Measurements from ENCODE around the gene MEST.
"Not testable (repeated sequence)": the region's sequence is repeated elsewhere in the genome, so short reads cannot be mapped to it uniquely, and the experiment has no call there.

MEST gene

DNA sequence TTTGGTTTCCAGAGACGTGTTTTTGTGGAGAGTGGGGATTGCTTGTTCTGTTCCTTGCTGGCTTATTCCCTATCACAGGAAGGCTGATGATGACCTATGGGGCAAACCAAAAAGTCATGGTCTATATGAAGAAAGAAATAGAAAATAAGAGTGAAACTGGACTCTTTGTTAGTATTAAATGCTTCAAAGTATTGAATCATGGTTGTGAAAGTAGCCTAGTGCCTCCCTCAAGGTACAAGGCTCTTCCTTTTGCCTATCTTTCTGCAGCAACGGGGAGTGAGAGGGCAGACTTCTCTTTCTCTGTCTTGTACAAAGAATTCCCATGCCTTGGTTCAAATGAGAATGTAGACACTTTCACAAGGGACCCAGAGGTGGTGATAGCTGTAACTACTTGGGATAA lies 9.0 kb downstream of the MEST start:
- no peak overlapping the region for H3K4me3 ChIP-seq (ENCODE audit: low read depth, low read length)
- DNase-seq (ENCODE audit: low read depth) = no peak
- TF ChIP-seq, protein P1, sequence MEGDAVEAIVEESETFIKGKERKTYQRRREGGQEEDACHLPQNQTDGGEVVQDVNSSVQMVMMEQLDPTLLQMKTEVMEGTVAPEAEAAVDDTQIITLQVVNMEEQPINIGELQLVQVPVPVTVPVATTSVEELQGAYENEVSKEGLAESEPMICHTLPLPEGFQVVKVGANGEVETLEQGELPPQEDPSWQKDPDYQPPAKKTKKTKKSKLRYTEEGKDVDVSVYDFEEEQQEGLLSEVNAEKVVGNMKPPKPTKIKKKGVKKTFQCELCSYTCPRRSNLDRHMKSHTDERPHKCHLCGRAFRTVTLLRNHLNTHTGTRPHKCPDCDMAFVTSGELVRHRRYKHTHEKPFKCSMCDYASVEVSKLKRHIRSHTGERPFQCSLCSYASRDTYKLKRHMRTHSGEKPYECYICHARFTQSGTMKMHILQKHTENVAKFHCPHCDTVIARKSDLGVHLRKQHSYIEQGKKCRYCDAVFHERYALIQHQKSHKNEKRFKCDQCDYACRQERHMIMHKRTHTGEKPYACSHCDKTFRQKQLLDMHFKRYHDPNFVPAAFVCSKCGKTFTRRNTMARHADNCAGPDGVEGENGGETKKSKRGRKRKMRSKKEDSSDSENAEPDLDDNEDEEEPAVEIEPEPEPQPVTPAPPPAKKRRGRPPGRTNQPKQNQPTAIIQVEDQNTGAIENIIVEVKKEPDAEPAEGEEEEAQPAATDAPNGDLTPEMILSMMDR (IDR thresholded peaks at IDR 0.05; ENCODE audit: low read depth, low read length, missing control alignments) = no peak

DNA sequence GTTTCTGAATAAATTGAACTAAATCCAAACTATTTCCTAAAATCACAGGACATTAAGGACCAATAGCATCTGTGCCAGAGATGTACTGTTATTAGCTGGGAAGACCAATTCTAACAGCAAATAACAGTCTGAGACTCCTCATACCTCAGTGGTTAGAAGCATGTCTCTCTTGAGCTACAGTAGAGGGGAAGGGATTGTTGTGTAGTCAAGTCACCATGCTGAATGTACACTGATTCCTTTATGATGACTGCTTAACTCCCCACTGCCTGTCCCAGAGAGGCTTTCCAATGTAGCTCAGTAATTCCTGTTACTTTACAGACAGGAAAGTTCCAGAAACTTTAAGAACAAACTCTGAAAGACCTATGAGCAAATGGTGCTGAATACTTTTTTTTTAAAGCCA lies 13.9 kb downstream of the MEST start:
- DNase-seq (ENCODE audit: low read depth) = no peak
- TF ChIP-seq, protein P1 (IDR thresholded peaks at IDR 0.05; ENCODE audit: low read depth, low read length, missing control alignments) = no peak
- H3K4me3 ChIP-seq (ENCODE audit: low read depth, low read length) = no peak overlapping the region

DNA sequence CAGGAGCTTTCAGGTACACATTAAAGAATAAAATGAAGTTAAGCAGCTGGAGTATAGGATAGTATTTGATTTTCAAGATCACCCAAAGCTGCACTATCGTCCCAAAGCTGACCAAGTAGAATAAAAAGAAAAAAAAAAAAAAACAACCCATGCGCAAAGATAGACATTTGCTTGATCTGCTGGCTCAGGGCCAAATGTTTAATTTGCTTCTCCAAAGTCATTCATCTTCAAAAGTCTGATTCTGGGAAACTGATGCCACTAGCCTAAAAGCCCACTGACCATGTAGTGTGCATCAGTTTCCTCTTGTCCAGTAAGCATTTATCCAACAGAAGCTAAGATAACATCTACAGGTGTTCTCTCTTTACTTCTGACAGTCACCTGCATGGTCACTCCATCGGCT lies 14.5 kb downstream of the MEST start:
- no peak overlapping the region for H3K4me3 ChIP-seq (ENCODE audit: low read depth, low read length)
- no peak for DNase-seq (ENCODE audit: low read depth)
- TF ChIP-seq, protein P1 (IDR thresholded peaks at IDR 0.05; ENCODE audit: low read depth, low read length, missing control alignments) = no peak

DNA sequence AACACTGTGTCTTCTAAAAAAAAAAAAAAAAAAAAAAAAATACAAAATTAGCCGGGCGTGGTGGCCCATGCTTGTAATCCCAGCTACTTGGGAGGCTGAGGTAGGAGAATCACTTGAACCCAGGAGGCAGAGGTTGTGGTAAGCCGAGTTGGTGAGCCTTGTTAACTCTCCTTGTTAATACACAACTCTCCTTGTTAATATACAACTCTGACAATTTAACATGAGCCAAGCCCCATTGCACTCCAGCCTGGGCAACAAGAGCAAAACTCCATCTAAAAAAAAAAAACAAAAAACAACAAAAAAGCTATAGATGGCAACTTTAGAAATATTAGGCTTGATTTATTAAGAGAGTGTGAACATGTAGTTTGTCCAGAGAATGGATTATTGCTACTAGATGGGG lies 20.2 kb downstream of the MEST start:
- DNase-seq (ENCODE audit: low read depth) = not testable (repeated sequence)

DNA sequence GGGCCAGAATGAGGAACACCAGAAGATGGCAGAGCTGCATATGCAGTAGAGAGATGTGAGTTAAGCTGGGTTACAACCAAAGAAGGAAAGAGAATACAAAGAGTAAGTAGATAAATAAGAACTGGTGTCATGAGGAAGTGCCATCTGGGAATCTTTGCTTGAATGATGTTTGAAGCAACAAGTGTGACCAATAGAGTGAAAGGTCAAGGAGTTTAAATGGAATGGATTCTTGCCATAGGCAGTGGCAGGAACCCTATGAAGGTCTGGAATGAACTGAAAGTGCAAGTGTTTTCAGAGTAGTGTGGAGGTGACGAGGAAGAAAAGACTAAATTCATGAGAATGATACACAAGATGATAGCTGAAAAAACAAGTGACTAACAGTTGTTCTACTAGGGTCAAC lies 21.6 kb downstream of the MEST start:
- TF ChIP-seq, protein P1 (IDR thresholded peaks at IDR 0.05; ENCODE audit: low read depth, low read length, missing control alignments) = no peak
- DNase-seq (ENCODE audit: low read depth) = no peak

More for the DNA sequence above, 20.2 kb downstream of the MEST start:
- H3K4me3 ChIP-seq (ENCODE audit: low read depth, low read length) = not testable (repeated sequence)

DNA sequence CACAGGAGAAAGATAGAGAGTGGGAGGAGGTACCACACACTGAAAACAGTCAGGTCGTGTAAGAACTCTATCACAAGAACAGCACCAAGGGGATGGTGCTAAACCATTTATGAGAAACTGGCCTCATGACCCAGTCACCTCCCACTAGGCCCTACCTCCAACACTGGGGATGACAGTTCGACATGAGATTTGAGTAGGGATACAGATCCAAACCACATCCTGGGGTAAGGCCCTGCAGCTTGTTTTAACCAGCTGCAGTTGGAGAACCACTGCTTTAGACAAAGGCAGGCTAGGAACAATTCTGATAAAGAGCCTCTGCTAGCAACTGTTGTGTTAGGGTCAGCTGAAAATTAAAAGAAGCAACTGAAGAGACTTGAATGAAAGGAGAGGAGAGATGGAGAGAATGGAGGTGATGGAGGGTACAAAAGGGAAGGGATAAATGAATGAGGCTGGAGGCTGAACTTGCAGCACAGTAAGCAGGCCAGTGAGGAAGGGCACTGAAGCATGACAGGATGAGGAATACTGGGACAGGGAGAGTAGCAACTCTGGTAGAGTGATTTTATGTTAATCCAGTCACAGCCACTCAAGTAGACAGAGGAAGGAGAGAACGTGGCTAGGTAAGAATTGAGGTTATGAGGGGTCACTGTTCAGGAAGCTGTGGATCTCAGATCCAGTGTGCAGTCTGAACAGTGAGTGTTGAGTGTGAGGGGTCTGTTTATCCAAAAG lies 23.6 kb downstream of the MEST start:
- TF ChIP-seq, protein P1 (IDR thresholded peaks at IDR 0.05; ENCODE audit: low read depth, low read length, missing control alignments) = no peak
- DNase-seq (ENCODE audit: low read depth) = no peak
- H3K4me3 ChIP-seq (ENCODE audit: low read depth, low read length) = no peak overlapping the region

More for the DNA sequence above, 21.6 kb downstream of the MEST start:
- no peak overlapping the region for H3K4me3 ChIP-seq (ENCODE audit: low read depth, low read length)

DNA sequence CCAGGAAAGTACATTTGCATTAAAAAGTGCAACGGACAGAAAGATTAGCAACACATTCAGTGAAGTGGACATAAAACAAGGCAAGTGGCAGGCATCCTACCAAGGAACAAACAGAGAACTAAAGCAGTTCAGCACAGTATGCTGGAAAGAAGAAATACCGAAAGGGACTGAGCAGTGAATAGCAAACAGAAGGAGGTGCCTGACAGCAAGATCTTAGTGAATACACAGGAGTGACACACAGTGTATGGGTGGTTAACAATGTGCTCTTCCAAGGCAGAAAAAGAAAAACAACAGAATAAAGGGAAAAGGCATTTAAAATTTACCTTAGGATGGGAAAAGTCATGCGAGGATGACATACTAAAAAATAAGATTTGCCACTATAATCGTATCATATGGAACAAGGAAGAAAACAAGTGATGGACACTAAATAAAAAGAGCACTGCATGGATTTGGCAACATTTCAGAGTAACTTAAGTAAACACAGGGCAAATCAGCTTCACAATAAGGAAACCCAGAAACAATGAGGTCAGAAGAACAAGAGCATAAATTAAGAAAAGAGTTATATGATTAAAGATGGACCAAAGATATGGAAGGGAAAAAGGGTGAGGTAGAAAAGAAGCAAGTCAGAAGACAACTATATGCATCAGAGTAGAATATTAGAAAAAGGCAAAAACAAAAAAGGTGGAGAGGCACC lies 29.5 kb downstream of the MEST start:
- DNase-seq (ENCODE audit: low read depth) = no peak
- TF ChIP-seq, protein P1 (IDR thresholded peaks at IDR 0.05; ENCODE audit: low read depth, low read length, missing control alignments) = no peak
- H3K4me3 ChIP-seq (ENCODE audit: low read depth, low read length) = no peak overlapping the region

DNA sequence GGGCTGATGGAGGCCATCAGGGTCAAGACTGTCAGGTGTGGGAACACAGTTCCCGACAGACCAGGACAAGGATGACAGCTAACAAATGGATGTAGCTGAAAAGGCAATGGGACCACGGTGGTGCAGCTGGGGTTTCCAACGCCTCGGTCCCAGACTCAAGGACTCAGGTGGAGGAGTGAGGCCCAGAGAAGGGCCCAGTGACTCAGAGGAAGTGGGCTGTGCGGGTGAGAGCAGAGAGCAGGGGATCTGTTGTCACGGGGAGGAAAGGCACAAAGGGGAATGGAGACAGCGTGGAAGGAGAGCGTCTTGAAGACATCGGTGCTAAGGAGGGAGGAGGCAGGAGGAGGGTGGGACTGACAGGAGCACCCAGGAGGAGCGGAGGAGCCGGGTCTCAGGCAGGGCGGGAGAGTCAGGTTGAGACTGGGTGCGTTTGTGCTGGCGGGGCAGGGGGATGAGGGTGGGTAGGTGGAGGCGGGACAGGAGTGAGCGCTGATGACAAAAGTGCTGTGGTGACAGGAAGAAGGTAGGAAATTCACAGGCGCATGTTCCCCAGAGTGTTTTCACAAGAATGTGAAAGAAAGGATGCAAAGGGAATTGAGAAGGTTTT lies 31.7 kb downstream of the MEST start:
- not testable (repeated sequence) for H3K4me3 ChIP-seq (ENCODE audit: low read depth, low read length); DNase-seq (ENCODE audit: low read depth)
